Fibroblast of skin of back (primary cell): ENCODE data around the gene ANXA5.

ENCODE experiments used
- DNase-seq: peaks from one replicate; pipeline ENCODE4 v3.0.0-alpha.2; 2013

ANXA5 gene

GRCh38 chr4:121633653-121634052 lies 63.1 kb downstream of the ANXA5 start:
- DNase-seq = no peak

DNA sequence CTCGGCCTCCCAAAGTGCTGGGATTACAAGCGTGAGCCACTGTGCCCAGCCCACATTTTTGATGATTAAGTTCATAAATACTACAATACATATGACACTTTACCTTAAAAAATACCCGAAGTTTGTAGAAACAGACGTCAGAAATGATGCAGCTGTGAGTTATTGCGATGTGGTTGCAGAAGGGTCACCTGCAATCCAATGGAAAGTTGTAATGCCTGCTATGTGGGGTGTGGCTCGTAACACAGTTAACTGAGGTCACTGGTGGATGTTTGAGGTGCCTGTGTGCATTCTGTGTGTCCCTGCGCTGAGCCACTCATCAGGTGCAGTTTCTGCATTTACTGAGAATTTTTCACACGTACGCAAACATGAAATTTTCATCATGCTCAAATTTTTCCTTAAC lies 64.1 kb downstream of the ANXA5 start:
- DNase-seq = no peak
